ENCODE data around the gene ASCC1. TPM values are rescaled to one million over a fixed set of nuclear protein-coding genes. Genes with fewer than 3 reads are reported as not detected.

The ASCC1 gene
- total and polyA plus RNA-seq, 2 of the 13 experiments (the other 11 are each of a cell fraction or from before 2014, with no cell fraction given): 21.6 to 30.1 TPM

- POLR2A ChIA-PET: no interaction called here
- in situ Hi-C loops (cut with HindIII; ENCODE audit: extremely low pct_ligation_motif_present, low pct_unique_long_range_greater_than_20kb): no loop called here
Observed at GRCh38 chr10:72133517-72133916, 82.6 kb downstream of the ASCC1 start.

DNA sequence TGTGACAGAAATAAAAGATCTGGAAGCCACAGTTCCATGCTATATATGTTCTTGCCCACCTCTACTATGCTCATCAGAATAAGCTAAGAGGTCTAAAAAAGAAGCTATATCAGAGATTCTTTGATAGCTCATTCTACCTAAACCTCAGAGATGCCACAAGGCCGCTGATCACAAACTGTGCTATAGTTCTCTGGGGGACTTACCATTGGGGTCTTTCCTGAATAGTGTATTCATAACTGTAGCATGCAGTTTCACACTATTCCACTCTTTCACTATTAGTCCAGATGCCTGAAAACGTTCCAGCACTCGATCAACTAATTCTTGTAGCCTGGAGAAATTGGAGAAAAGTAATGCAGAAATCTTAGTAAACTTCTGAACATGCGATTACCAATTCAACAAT is 83.2 kb downstream of the ASCC1 start:
- H2AFZ ChIP-seq (ENCODE audit: low read length): no peak overlapping the region
- no peak overlapping the region for H3K27ac ChIP-seq (ENCODE audit: extremely low read length, insufficient read depth, low read length)
- CTCF ChIA-PET (ENCODE audit: low intra/inter-chr PET ratio, low total read pairs): no interaction called here
- FAIRE-seq (no peak), ATAC-seq (no peak), DNase-seq (ENCODE audit: low spot score) (no peak)
- H3K9ac ChIP-seq (ENCODE audit: insufficient read depth, low read depth, low read length): no peak overlapping the region
- H3K27me3 ChIP-seq (ENCODE audit: control insufficient read depth in 1 of 2, insufficient read depth in 2 of 2, low read length in 2 of 2): no peaks in the 10 kb centered on the region
- BruUV-seq (replicated peaks): no TSS peak
- no peaks in the 10 kb centered on the region for H3K4me1 ChIP-seq (ENCODE audit: insufficient read depth, low read length)
- no peaks in the 10 kb centered on the region for H3K79me2 ChIP-seq (ENCODE audit: insufficient read depth, low read length)
- H3K4me2 ChIP-seq (ENCODE audit: low read depth, low read length): no peak overlapping the region
- no peak overlapping the region for H3K4me3 ChIP-seq (replicated peaks in 1 of 3; ENCODE audit: insufficient read depth in 1 of 3, low read depth in 2 of 3, low read length in 3 of 3)
- H3K36me3 ChIP-seq (replicated peaks in 1 of 2; ENCODE audit: control insufficient read depth in 1 of 2, insufficient read depth in 2 of 2, low read length in 2 of 2): peaks cover 0 to 3% of the 10 kb centered on the region in 2 experiments; a peak in 3 of 5 replicates
- in situ Hi-C loops (cut with HindIII; ENCODE audit: extremely low pct_ligation_motif_present, low pct_unique_long_range_greater_than_20kb): no loop called here
- H4K20me1 ChIP-seq (ENCODE audit: insufficient read depth, low read length): no peaks in the 10 kb centered on the region
- intact Hi-C loops (cut with micrococcal nuclease; ENCODE audit: unreplicated experiment): no loop called here
- POLR2A ChIA-PET: no interaction called here
- H3K9me3 ChIP-seq (ENCODE audit: low read length): no peaks in the 10 kb centered on the region
- WGBS (ENCODE audit: low lambda C conversion rate): 95% methylated on average over 4 of the region's 4 CpGs
- no peak for TF ChIP-seq KAT2B (IDR thresholded peaks at IDR 0.05; ENCODE audit: borderline replicate concordance, low read depth, low read length)
- no peak for TF ChIP-seq SRSF4 (IDR thresholded peaks at IDR 0.05; ENCODE audit: low read depth, low read length, poor library complexity, severe bottlenecking)
- TF ChIP-seq GLI4 (CRISPR knock-in tag; IDR thresholded peaks at IDR 0.05; ENCODE audit: borderline replicate concordance): no peak
- no peak for TF ChIP-seq ZNF782 (CRISPR knock-in tag; IDR thresholded peaks at IDR 0.05; ENCODE audit: borderline replicate concordance)
- no peak for TF ChIP-seq PTBP1 (IDR thresholded peaks at IDR 0.05; ENCODE audit: low read depth, low read length, poor library complexity, severe bottlenecking)
- TF ChIP-seq ZNF549 (CRISPR knock-in tag; IDR thresholded peaks at IDR 0.05): no peak

More at GRCh38 chr10:72133517-72133916, 82.6 kb downstream of the ASCC1 start:
- no TSS peak for BruUV-seq (replicated peaks)
- H3K4me2 ChIP-seq (ENCODE audit: low read depth, low read length): no peak overlapping the region
- no peak overlapping the region for H3K27ac ChIP-seq (ENCODE audit: extremely low read length, insufficient read depth, low read length)
- no peaks in the 10 kb centered on the region for H3K9me3 ChIP-seq (ENCODE audit: low read length)
- H3K4me3 ChIP-seq (replicated peaks in 1 of 3; ENCODE audit: insufficient read depth in 1 of 3, low read depth in 2 of 3, low read length in 3 of 3): no peak overlapping the region
- CTCF ChIA-PET (ENCODE audit: low intra/inter-chr PET ratio, low total read pairs): no interaction called here
- no peak overlapping the region for H3K9ac ChIP-seq (ENCODE audit: insufficient read depth, low read depth, low read length)
- peaks cover 0 to 3% of the 10 kb centered on the region in 2 experiments; a peak in 3 of 5 replicates for H3K36me3 ChIP-seq (replicated peaks in 1 of 2; ENCODE audit: control insufficient read depth in 1 of 2, insufficient read depth in 2 of 2, low read length in 2 of 2)
- no peak for FAIRE-seq
- intact Hi-C loops (cut with micrococcal nuclease; ENCODE audit: unreplicated experiment): no loop called here
- no peaks in the 10 kb centered on the region for H3K79me2 ChIP-seq (ENCODE audit: insufficient read depth, low read length)
- no peak for ATAC-seq
- no peak overlapping the region for H2AFZ ChIP-seq (ENCODE audit: low read length)
- H4K20me1 ChIP-seq (ENCODE audit: insufficient read depth, low read length): no peaks in the 10 kb centered on the region
- no peaks in the 10 kb centered on the region for H3K4me1 ChIP-seq (ENCODE audit: insufficient read depth, low read length)
- TF ChIP-seq NONO (IDR thresholded peaks at IDR 0.05) (no peak), NONO (CRISPR knock-in tag; conservative IDR thresholded peaks at IDR 0.05) (no peak), NR2F6 (IDR thresholded peaks at IDR 0.05) (no peak), NR2F6 (CRISPR knock-in tag; IDR thresholded peaks at IDR 0.05) (no peak), ZNF205 (CRISPR knock-in tag; IDR thresholded peaks at IDR 0.05) (no peak), THAP11 (CRISPR knock-in tag; IDR thresholded peaks at IDR 0.05) (no peak), TERF1 (CRISPR knock-in tag; IDR thresholded peaks at IDR 0.05) (no peak), ZNF773 (CRISPR knock-in tag; IDR thresholded peaks at IDR 0.05; ENCODE audit: borderline replicate concordance) (no peak)
- TF ChIP-seq, protein P1, sequence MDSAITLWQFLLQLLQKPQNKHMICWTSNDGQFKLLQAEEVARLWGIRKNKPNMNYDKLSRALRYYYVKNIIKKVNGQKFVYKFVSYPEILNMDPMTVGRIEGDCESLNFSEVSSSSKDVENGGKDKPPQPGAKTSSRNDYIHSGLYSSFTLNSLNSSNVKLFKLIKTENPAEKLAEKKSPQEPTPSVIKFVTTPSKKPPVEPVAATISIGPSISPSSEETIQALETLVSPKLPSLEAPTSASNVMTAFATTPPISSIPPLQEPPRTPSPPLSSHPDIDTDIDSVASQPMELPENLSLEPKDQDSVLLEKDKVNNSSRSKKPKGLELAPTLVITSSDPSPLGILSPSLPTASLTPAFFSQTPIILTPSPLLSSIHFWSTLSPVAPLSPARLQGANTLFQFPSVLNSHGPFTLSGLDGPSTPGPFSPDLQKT (CRISPR knock-in tag; IDR thresholded peaks at IDR 0.05; ENCODE audit: borderline replicate concordance): no peak
- peak; percentile 18 for DNase-seq (ENCODE audit: low spot score)
- H3K27me3 ChIP-seq (ENCODE audit: control insufficient read depth in 1 of 2, insufficient read depth in 2 of 2, low read length in 2 of 2): no peaks in the 10 kb centered on the region

All from HepG2 (cell line).